Astrocyte of the spinal cord (primary cell): Measurements from ENCODE around the gene ELMO1.
A peak's percentile ranks its signal among the peaks of the same experiment; 100 is the strongest.

Experiments
- DNase-seq: peaks from one replicate; pipeline ENCODE4 v3.0.0; 2011; ENCODE audit warnings: low read depth, low spot score
- H3K4me3 ChIP-seq: 2 replicates; pipeline ENCODE4 v1.5.1; 2011; ENCODE audit warnings: low read depth, mild to moderate bottlenecking, low read length, moderate library complexity
- in situ Hi-C: cut with HindIII; loops from 2 replicates; pipeline ENCODE4 v1.10.0; 2017; ENCODE audit warnings: low sequenced_read_pairs
- TF ChIP-seq, protein P1 (sequence below): IDR thresholded peaks from 2 replicates; pipeline ENCODE4 v1.5.1; 2012; ENCODE audit warnings: low read depth, mild to moderate bottlenecking, low read length, inconsistent platforms

ELMO1 gene

GRCh38 chr7:37193775-37194135 lies 254.9 kb downstream of the ELMO1 start:
- no peak for DNase-seq
- TF ChIP-seq, protein P1, sequence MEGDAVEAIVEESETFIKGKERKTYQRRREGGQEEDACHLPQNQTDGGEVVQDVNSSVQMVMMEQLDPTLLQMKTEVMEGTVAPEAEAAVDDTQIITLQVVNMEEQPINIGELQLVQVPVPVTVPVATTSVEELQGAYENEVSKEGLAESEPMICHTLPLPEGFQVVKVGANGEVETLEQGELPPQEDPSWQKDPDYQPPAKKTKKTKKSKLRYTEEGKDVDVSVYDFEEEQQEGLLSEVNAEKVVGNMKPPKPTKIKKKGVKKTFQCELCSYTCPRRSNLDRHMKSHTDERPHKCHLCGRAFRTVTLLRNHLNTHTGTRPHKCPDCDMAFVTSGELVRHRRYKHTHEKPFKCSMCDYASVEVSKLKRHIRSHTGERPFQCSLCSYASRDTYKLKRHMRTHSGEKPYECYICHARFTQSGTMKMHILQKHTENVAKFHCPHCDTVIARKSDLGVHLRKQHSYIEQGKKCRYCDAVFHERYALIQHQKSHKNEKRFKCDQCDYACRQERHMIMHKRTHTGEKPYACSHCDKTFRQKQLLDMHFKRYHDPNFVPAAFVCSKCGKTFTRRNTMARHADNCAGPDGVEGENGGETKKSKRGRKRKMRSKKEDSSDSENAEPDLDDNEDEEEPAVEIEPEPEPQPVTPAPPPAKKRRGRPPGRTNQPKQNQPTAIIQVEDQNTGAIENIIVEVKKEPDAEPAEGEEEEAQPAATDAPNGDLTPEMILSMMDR: no peak
- no peak overlapping the region for H3K4me3 ChIP-seq
- in situ Hi-C loops: no loop called here

DNA sequence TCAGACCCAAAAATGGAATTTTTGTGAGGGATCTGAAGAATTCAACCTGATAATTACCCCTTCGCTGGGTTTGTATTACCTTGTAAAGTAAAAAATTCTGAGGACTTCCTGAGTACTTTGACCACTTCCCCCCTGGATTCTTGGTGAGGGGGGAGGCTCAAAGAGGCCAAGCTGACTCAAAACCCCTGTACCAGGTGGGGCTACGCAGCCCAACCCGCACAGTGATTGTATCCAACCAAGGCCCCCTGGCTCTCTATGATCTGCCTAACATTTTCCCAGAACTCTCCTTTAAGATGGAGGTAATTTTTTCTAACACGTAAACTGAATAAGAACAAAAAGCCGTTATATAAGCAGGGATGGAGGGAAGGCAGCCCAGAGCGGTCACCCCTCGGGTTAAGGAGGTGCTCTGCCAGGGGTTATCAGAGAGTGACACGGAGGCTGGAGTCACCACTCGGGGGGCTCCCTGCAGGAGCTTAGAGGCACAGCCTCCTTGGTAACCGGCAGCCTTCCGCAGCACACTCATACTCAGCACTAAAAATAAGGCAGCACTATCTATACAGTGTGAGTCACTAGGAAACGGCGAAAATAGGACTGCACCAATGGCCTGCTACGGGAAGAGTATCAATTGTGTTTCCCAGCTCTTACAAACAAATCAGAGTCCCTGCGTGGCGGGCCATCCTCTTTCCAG lies 255.4 kb downstream of the ELMO1 start:
- H3K4me3 ChIP-seq: no peak overlapping the region
- in situ Hi-C loops: no loop called here
- TF ChIP-seq, protein P1: no peak
- DNase-seq: peak; percentile 5

- in situ Hi-C loops: no loop called here
- TF ChIP-seq, protein P1: no peak
- DNase-seq: no peak
- H3K4me3 ChIP-seq: no peak overlapping the region
These were observed 256.9 kb downstream of the ELMO1 start for GRCh38 chr7:37191797-37192196.

DNA sequence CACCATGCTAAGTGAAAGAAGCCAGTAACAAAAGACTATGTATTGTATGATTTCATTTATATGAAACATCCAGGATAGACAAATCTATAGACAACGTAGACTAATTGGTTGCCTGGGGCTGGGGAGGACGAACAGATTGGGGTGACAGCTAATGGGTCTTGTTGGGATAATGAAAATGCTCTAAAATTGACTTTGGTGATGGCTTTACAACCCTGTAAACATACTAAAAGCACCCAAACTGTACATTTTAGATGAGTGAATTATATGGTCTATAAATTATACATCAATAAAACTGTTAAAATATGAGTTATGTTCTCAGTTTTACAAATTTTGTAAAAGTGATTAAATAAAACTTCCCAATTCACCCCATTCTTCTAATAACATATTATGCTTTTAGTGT lies 261.5 kb downstream of the ELMO1 start:
- in situ Hi-C loops: no loop called here
- no peak for DNase-seq
- TF ChIP-seq, protein P1: no peak
- H3K4me3 ChIP-seq: no peak overlapping the region

GRCh38 chr7:37186753-37187152 lies 261.9 kb downstream of the ELMO1 start:
- in situ Hi-C loops: no loop called here
- TF ChIP-seq, protein P1: no peak
- no peak overlapping the region for H3K4me3 ChIP-seq
- no peak for DNase-seq

GRCh38 chr7:37181550-37181932 lies 267.1 kb downstream of the ELMO1 start:
- in situ Hi-C loops: no loop called here
- TF ChIP-seq, protein P1: no peak
- DNase-seq: no peak
- no peak overlapping the region for H3K4me3 ChIP-seq
